Neural progenitor cell (in vitro differentiated cells): ENCODE measurements around the gene ZNF385D.

ENCODE experiments used
- CTCF ChIP-seq: fragments of 200-600 bp; sonication (generic); IDR thresholded peaks from 2 replicates; pipeline ENCODE4 v1.5.1; 2017; ENCODE audit warnings: antibody characterized with exemption, mild to moderate bottlenecking
- EZH2 ChIP-seq: fragments of 200-600 bp; sonication (generic); IDR thresholded peaks from 2 replicates; pipeline ENCODE4 v1.6.1; 2017; ENCODE audit warnings: antibody characterized with exemption, mild to moderate bottlenecking, moderate library complexity

- TF ChIP-seq CTCF (no peak), EZH2 (no peak)
Observed at GRCh38 chr3:21662403-21662802, 88.6 kb downstream of the ZNF385D start.
